H1 (cell line): Measurements from ENCODE around the gene ACSF3.

Experiments
- BCL11A ChIP-seq, 2 experiments: IDR thresholded peaks; one replicate each; pipeline ENCODE4 v1.6.1; 2011; ENCODE audit warnings: low read depth in 2 of 2, low read length in 2 of 2, mild to moderate bottlenecking in 2 of 2
- CTCF ChIP-seq, 3 experiments: IDR thresholded peaks; 1 replicate in 2 of 3; 2 replicates in 1 of 3; pipeline versions ENCODE4 v1.5.1 to v1.6.1; 2011; ENCODE audit warnings: low read length in 3 of 3, mild to moderate bottlenecking in 3 of 3, inconsistent platforms in 2 of 3, low read depth in 1 of 3, moderate library complexity in 1 of 3; ENCODE audit not compliant: insufficient read depth in 1 of 3; ENCODE audit errors: control extremely low read depth in 1 of 3
- GABPA ChIP-seq: IDR thresholded peaks from 2 replicates; pipeline ENCODE4 v1.6.1; 2011; ENCODE audit warnings: mild to moderate bottlenecking, low read length, moderate library complexity, borderline replicate concordance; ENCODE audit not compliant: insufficient read depth
- HDAC6 ChIP-seq: IDR thresholded peaks from one replicate; pipeline ENCODE4 v1.7.1; 2012; ENCODE audit warnings: low read depth, mild to moderate bottlenecking, inconsistent platforms, low read length, moderate library complexity
- JUND ChIP-seq: IDR thresholded peaks from 2 replicates; pipeline ENCODE4 v1.6.1; 2011; ENCODE audit warnings: mild to moderate bottlenecking, improper control_type of control experiment, low read length
- POLR2A ChIP-seq, 2 experiments: IDR thresholded peaks; 1 replicate in 1 of 2; 2 replicates in 1 of 2; pipeline ENCODE4 v1.6.1; 2011; ENCODE audit warnings: low read depth in 2 of 2, low read length in 2 of 2, mild to moderate bottlenecking in 2 of 2; ENCODE audit errors: control extremely low read depth in 1 of 2
- RAD21 ChIP-seq, 2 experiments: IDR thresholded peaks in 1 of 2; conservative IDR thresholded peaks in 1 of 2; 2 replicates each; pipeline ENCODE4 v1.6.1; 2011; ENCODE audit warnings: low read depth in 2 of 2, low read length in 2 of 2, improper control_type of control experiment in 1 of 2, inconsistent platforms in 1 of 2, mild to moderate bottlenecking in 1 of 2, moderate library complexity in 1 of 2
- RBBP5 ChIP-seq: IDR thresholded peaks from 2 replicates; pipeline ENCODE4 v1.7.1; 2012; ENCODE audit warnings: low read depth, mild to moderate bottlenecking, inconsistent platforms, low read length, moderate library complexity, borderline replicate concordance
- SP2 ChIP-seq: IDR thresholded peaks from 2 replicates; pipeline ENCODE4 v1.6.1; 2012; ENCODE audit warnings: mild to moderate bottlenecking, low read length, inconsistent platforms
- SUZ12 ChIP-seq: fragments of 200-600 bp; sonication (generic); IDR thresholded peaks from 2 replicates; pipeline ENCODE4 v1.6.1; 2012; ENCODE audit warnings: mild to moderate bottlenecking, inconsistent platforms, low read length, moderate library complexity, mixed read lengths
- TAF1 ChIP-seq: IDR thresholded peaks from 2 replicates; pipeline ENCODE4 v1.6.1; 2011; ENCODE audit warnings: mild to moderate bottlenecking, low read depth, low read length

DNA sequence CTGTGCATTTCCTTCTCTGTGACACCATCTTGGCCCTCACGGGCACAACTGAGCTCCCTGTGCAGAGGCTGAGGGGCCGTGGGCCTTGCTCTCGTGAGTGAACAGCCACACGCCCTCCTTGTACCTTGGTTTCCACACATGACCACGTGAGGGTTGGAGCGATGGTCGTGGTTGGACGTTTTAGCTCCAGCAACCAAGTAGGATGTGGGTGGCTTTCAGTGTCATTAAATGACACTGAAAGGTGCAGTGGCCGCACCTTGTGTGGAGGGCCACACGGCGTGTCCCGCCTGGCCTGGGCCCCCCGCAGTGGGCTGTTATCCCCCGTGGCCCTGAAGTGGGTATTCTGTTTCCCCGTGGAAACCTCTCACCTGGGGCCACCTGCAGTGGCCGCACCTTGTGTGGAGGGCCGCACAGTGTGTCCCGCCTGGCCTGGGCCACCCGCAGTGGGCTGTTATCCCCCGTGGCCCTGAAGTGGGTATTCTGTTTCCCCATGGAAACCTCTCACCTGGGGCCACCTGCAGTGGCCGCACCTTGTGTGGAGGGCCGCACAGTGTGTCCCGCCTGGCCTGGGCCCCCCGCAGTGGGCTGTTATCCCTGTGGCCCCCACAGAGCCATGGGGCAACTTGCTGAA lies 28.2 kb downstream of the ACSF3 start:
- TF ChIP-seq CTCF (IDR thresholded peaks at IDR 0.05; ENCODE audit: control extremely low read depth in 1 of 3, insufficient read depth in 1 of 3, low read depth in 1 of 3, low read length in 3 of 3) (no peak), SP2 (no peak), RBBP5 (no peak), JUND (no peak), GABPA (no peak), TAF1 (no peak), POLR2A (IDR thresholded peaks at IDR 0.05; ENCODE audit: control extremely low read depth in 1 of 2, low read depth in 2 of 2, low read length in 2 of 2) (no peak), BCL11A (IDR thresholded peaks at IDR 0.05; ENCODE audit: low read depth in 2 of 2, low read length in 2 of 2) (no peak), SUZ12 (no peak), RAD21 (IDR thresholded peaks at IDR 0.05 in 1 of 2, conservative IDR thresholded peaks at IDR 0.05 in 1 of 2; ENCODE audit: low read depth in 2 of 2, low read length in 2 of 2) (no peak), HDAC6 (no peak)
